OCI-LY3 (cell line): ENCODE measurements around the gene MOXD1.

Experiments
- H2AFZ ChIP-seq: fragments of 200-600, 300-600 bp; shearing (Covaris generic); 2 replicates; pipeline ENCODE4 v1.6.0; 2014; ENCODE audit warnings: antibody characterized with exemption, low read depth, low read length
- H3K27ac ChIP-seq: fragments of 200-600, 300-600 bp; sonication (generic); 2 replicates; pipeline ENCODE4 v1.5.1; 2014; ENCODE audit warnings: mild to moderate bottlenecking, low read length, moderate library complexity, mixed read lengths
- H3K27me3 ChIP-seq: fragments of 200-600, 300-600 bp; sonication (generic); 2 replicates; pipeline ENCODE4 v1.6.1; 2014; ENCODE audit warnings: low read depth, low read length, mixed read lengths
- H3K36me3 ChIP-seq: fragments of 200-600, 300-600 bp; sonication (generic); replicated peaks from 2 replicates; pipeline ENCODE3; 2014; ENCODE audit warnings: low read depth, low read length, mixed read lengths
- H3K4me1 ChIP-seq: fragments of 300-600, 200-600 bp; sonication (generic); 2 replicates; pipeline ENCODE4 v1.6.1; 2014; ENCODE audit warnings: low read length, mixed read lengths
- H3K4me2 ChIP-seq: fragments of 200-600, 300-600 bp; sonication (generic); 2 replicates; pipeline ENCODE4 v1.6.1; 2014; ENCODE audit warnings: low read length, mixed read lengths
- H3K4me3 ChIP-seq: fragments of 300-600, 200-600 bp; sonication (generic); 2 replicates; pipeline ENCODE4 v1.5.1; 2014; ENCODE audit warnings: antibody characterized with exemption, mild to moderate bottlenecking, low read length, moderate library complexity
- H3K79me2 ChIP-seq: fragments of 300-600, 200-600 bp; shearing (Covaris generic); 2 replicates; pipeline ENCODE4 v1.6.1; 2014; ENCODE audit warnings: mild to moderate bottlenecking, low read length, mixed read lengths
- H3K9ac ChIP-seq: fragments of 300-600, 200-600 bp; shearing (Covaris generic); 2 replicates; pipeline ENCODE4 v1.6.0; 2014; ENCODE audit warnings: mild to moderate bottlenecking, low read length, moderate library complexity
- H3K9me3 ChIP-seq: fragments of 200-600, 300-600 bp; shearing (Covaris generic); 2 replicates; pipeline ENCODE4 v1.6.1; 2014; ENCODE audit warnings: low read length, mixed read lengths; ENCODE audit not compliant: insufficient read depth
- H4K20me1 ChIP-seq: fragments of 200-600, 300-600 bp; sonication (generic); 2 replicates; pipeline ENCODE4 v1.6.1; 2016; ENCODE audit warnings: low read length, mixed read lengths; ENCODE audit not compliant: insufficient read depth
- EZH2phosphoT487 ChIP-seq: fragments of 200-600 bp; shearing (Covaris generic); IDR thresholded peaks from 2 replicates; pipeline ENCODE4 v1.6.1; 2018; ENCODE audit warnings: antibody characterized with exemption, mixed run types, low read depth
- TF ChIP-seq, protein P1 (sequence below): fragments of 200-600, 300-600 bp; sonication (generic); IDR thresholded peaks from 2 replicates; pipeline ENCODE4 v1.5.1; 2014; ENCODE audit warnings: antibody characterized with exemption, low read length, low read depth

The MOXD1 gene

DNA sequence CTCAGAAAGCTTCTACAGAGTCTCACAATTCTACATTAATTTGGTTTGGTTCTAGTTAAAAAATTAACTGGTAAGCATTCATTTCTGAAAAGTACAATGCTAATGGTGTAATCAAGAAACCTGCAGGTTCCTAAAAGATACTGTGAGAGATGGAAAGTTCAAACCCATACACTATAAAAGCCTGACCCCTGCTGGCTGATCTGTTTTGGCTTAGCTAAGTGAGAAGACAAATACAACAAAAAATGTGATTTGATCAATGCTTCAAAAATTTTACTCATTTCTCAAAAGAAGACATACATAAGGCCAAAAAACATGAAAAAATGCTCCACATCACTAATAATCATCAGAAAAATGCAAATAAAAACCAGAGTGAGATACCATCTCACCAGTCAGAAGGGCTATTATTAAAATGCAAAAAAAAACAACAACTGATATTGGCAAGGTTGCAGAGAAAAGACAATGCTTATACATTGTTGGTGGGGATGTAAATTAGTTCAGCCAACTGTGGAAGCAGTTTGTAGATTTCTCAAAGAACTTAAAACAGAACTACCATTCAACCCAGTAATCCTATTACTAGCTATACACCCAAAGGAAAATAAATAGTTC is 102.8 kb downstream of the MOXD1 start:
- no peaks in the 10 kb centered on the region for H4K20me1 ChIP-seq
- no peaks in the 10 kb centered on the region for H3K79me2 ChIP-seq
- peaks cover 5% of the 10 kb centered on the region; the same call in 1 of the 2 replicates for H3K27me3 ChIP-seq
- no peaks in the 10 kb centered on the region for H3K36me3 ChIP-seq
- peaks cover 8% of the 10 kb centered on the region for H3K4me1 ChIP-seq
- no peak overlapping the region for H3K27ac ChIP-seq
- no peak for TF ChIP-seq EZH2phosphoT487
- TF ChIP-seq, protein P1, sequence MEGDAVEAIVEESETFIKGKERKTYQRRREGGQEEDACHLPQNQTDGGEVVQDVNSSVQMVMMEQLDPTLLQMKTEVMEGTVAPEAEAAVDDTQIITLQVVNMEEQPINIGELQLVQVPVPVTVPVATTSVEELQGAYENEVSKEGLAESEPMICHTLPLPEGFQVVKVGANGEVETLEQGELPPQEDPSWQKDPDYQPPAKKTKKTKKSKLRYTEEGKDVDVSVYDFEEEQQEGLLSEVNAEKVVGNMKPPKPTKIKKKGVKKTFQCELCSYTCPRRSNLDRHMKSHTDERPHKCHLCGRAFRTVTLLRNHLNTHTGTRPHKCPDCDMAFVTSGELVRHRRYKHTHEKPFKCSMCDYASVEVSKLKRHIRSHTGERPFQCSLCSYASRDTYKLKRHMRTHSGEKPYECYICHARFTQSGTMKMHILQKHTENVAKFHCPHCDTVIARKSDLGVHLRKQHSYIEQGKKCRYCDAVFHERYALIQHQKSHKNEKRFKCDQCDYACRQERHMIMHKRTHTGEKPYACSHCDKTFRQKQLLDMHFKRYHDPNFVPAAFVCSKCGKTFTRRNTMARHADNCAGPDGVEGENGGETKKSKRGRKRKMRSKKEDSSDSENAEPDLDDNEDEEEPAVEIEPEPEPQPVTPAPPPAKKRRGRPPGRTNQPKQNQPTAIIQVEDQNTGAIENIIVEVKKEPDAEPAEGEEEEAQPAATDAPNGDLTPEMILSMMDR: peak; percentile 59
- H3K9ac ChIP-seq: no peak overlapping the region
- H2AFZ ChIP-seq: no peak overlapping the region
- H3K9me3 ChIP-seq: no peaks in the 10 kb centered on the region
- H3K4me2 ChIP-seq: no peak overlapping the region
- H3K4me3 ChIP-seq: no peak overlapping the region

DNA sequence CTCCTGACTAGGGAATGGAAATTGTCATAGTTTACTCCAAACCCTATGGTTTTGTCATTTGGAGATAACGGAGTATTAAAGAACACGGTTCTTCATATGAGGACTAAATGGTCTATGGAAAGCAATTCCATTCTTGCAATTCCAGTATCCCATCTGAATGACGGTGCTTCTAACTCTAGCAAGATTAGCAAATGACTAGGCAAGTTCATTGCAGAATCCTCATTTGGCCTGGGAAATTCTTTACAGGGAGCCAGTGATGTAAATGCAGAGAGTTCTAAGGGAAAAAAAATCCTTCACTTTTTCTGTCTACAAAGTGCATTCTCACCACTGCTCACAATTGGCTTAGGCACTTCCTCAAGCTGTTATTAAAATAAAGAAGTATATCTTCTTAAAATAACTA is 111.5 kb downstream of the MOXD1 start:
- H2AFZ ChIP-seq: no peak overlapping the region
- no peaks in the 10 kb centered on the region for H3K36me3 ChIP-seq
- no peaks in the 10 kb centered on the region for H3K79me2 ChIP-seq
- H4K20me1 ChIP-seq: no peaks in the 10 kb centered on the region
- H3K27me3 ChIP-seq: no peaks in the 10 kb centered on the region
- no peak overlapping the region for H3K4me2 ChIP-seq
- H3K4me3 ChIP-seq: no peak overlapping the region
- no peaks in the 10 kb centered on the region for H3K9me3 ChIP-seq
- H3K9ac ChIP-seq: no peak overlapping the region
- H3K27ac ChIP-seq: no peak overlapping the region
- peaks cover 8% of the 10 kb centered on the region; the same call in 1 of the 2 replicates for H3K4me1 ChIP-seq
- TF ChIP-seq EZH2phosphoT487: no peak
- TF ChIP-seq, protein P1: no peak

DNA sequence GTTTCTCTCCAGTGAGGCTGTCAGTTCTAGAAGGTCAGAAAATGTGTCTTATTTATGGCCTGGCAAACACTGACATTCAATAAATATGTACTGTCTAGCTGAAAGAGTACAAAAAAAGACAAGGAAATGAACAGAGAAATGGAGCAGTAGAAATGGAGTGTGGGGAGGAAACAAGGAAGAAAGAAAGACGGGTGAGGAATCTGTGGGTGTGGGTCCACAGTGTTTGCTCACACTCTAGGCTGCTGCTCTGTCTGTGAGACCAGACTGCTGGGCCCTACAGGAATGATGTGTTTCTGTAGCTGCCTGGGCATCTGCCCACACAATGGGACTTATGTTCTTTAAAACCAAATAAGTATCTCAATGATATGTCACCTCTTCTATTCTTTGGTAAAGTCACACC is 114.2 kb downstream of the MOXD1 start:
- Histone ChIP-seq H3K4me2 (no peak overlapping the region), H3K27me3 (no peaks in the 10 kb centered on the region), H2AFZ (no peak overlapping the region), H3K4me1 (peaks cover 8% of the 10 kb centered on the region; the same call in 1 of the 2 replicates), H3K9me3 (no peaks in the 10 kb centered on the region), H3K9ac (no peak overlapping the region), H4K20me1 (no peaks in the 10 kb centered on the region), H3K27ac (no peak overlapping the region), H3K79me2 (no peaks in the 10 kb centered on the region), H3K36me3 (no peaks in the 10 kb centered on the region), H3K4me3 (no peak overlapping the region)
- TF ChIP-seq, protein P1: no peak
- no peak for TF ChIP-seq EZH2phosphoT487

DNA sequence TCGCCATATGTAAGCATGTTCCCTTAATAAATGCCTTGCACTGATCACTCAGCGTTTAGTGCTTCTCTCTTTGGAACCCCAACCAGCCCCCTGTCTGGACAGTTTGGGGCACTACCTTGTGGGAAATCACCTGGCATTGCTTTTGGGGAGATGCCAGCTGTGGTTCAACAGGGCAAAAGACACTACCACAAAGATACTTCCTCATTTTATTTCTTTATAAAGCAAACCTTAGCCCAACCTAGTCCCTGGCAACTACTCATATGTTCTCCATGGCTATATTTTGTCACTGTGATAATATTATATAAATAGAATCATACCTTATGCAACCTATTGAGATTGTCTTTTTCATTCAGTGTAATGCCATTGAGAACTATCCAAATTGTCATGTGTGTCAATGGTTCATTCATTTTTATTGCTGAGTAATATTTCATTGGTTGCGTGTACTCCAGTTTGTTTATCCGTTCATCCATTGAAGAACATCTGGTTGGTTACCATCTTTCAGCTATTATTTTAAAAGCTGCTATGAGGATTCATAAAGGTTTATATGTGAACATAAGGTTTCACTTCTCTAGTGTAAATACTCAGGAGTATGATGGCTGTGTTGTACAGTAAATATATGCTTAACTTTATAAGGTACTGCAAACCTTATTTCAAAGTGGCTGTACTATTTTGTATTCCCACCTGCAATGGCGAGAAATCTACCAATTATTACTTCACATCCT is 114.8 kb downstream of the MOXD1 start:
- no peak overlapping the region for H3K4me2 ChIP-seq

More for the DNA sequence above, 114.8 kb downstream of the MOXD1 start:
- Histone ChIP-seq H3K27me3 (0 out of 2 replicates have a peak, but pooled peaks cover 4% of the 10 kb centered on the region), H3K4me1 (peaks cover 8% of the 10 kb centered on the region; the same call in 1 of the 2 replicates), H3K4me3 (no peak overlapping the region), H2AFZ (no peak overlapping the region), H3K79me2 (no peaks in the 10 kb centered on the region), H4K20me1 (no peaks in the 10 kb centered on the region), H3K9me3 (no peaks in the 10 kb centered on the region), H3K27ac (no peak overlapping the region), H3K9ac (no peak overlapping the region), H3K36me3 (no peaks in the 10 kb centered on the region)
- no peak for TF ChIP-seq EZH2phosphoT487
- TF ChIP-seq, protein P1: no peak
